ENCODE measurements around the gene ATCAY.

Gene ATCAY

GRCh38 chr19:3880471-3881271, at the start of gene ATCAY:
Gene ATCAY, plus strand, starts transcription at chr19:3880685. Its CDS starts 5,083 bp downstream, at chr19:3885768.
- no peak for DNase-seq
- H3K27me3 ChIP-seq (replicated peaks): peaks cover 21% of the 10 kb centered on the region
- no peak for TF ChIP-seq CTCF (IDR thresholded peaks at IDR 0.05; ENCODE audit: low read depth, low read length, missing control alignments)
- in situ Hi-C loops (cut with HindIII; ENCODE audit: low pct_ligation_motif_present, low sequenced_read_pairs): no loop called here
- no peak within 1 kb of the TSS for H3K4me3 ChIP-seq (ENCODE audit: low read depth, low read length)
- H3K36me3 ChIP-seq (replicated peaks): no peaks in the 10 kb centered on the region
- no peak within 1 kb of the TSS for H3K27ac ChIP-seq

- Histone ChIP-seq H3K36me3 (replicated peaks) (no peaks in the 10 kb centered on the region), H3K4me3 (ENCODE audit: low read depth, low read length) (no peak overlapping the region), H3K27me3 (replicated peaks) (peaks cover 20% of the 10 kb centered on the region), H3K27ac (no peak overlapping the region)
- no peak for TF ChIP-seq CTCF (IDR thresholded peaks at IDR 0.05; ENCODE audit: low read depth, low read length, missing control alignments)
- in situ Hi-C loops (cut with HindIII; ENCODE audit: low pct_ligation_motif_present, low sequenced_read_pairs): no loop called here
- DNase-seq: no peak
These were observed 48.9 kb upstream of the ATCAY start for GRCh38 chr19:3831601-3832000.

- no peak for TF ChIP-seq CTCF (IDR thresholded peaks at IDR 0.05; ENCODE audit: low read depth, low read length, missing control alignments)
- Histone ChIP-seq H3K36me3 (replicated peaks) (no peaks in the 10 kb centered on the region), H3K27ac (no peak overlapping the region), H3K4me3 (ENCODE audit: low read depth, low read length) (no peak overlapping the region), H3K27me3 (replicated peaks) (peaks cover 20% of the 10 kb centered on the region)
- no peak for DNase-seq
- in situ Hi-C loops (cut with HindIII; ENCODE audit: low pct_ligation_motif_present, low sequenced_read_pairs): no loop called here
These were observed 48.5 kb upstream of the ATCAY start for GRCh38 chr19:3832001-3832400.

- Histone ChIP-seq H3K27me3 (replicated peaks) (peaks cover 20% of the 10 kb centered on the region), H3K36me3 (replicated peaks) (no peaks in the 10 kb centered on the region), H3K4me3 (ENCODE audit: low read depth, low read length) (no peak overlapping the region), H3K27ac (no peak overlapping the region)
- in situ Hi-C loops (cut with HindIII; ENCODE audit: low pct_ligation_motif_present, low sequenced_read_pairs): no loop called here
- no peak for DNase-seq
- no peak for TF ChIP-seq CTCF (IDR thresholded peaks at IDR 0.05; ENCODE audit: low read depth, low read length, missing control alignments)
These were observed 46.7 kb upstream of the ATCAY start for GRCh38 chr19:3833578-3834348.

- H3K36me3 ChIP-seq (replicated peaks): no peaks in the 10 kb centered on the region
- DNase-seq: no peak
- TF ChIP-seq CTCF (IDR thresholded peaks at IDR 0.05; ENCODE audit: low read depth, low read length, missing control alignments): no peak
- H3K4me3 ChIP-seq (ENCODE audit: low read depth, low read length): no peak overlapping the region
- in situ Hi-C loops (cut with HindIII; ENCODE audit: low pct_ligation_motif_present, low sequenced_read_pairs): no loop called here
- no peak overlapping the region for H3K27ac ChIP-seq
- peaks cover 20% of the 10 kb centered on the region for H3K27me3 ChIP-seq (replicated peaks)
These were observed 46.0 kb upstream of the ATCAY start for GRCh38 chr19:3834349-3835054.
